K562 (cell line): ENCODE results near the gene ST7. TPM values are rescaled to one million over a fixed set of nuclear protein-coding genes. Genes with fewer than 3 reads are reported as not detected.

ENCODE experiments used
- ATAC-seq: fragments of 200-7000 bp; cut with Tn5 transposase; 3 replicates; pipeline ENCODE4 v1.9.1; 2020; ENCODE audit warnings: moderate library complexity
- BruUV-seq: library from RNA; stranded (reverse); fragments of 400-500 nt; replicated peaks from 2 replicates; lab custom pipeline; 2021; lab: Mats Ljungman, UMichigan
- CTCF ChIA-PET: fragments of 300-600 bp; formaldehyde crosslinking; extraction: SDS; loops from one replicate; lab custom pipeline; 2021; ENCODE audit warnings: low intra/inter-chr PET ratio; lab: Yijun Ruan, JAX
- POLR2A ChIA-PET: fragments of 300-600, 350-650 bp; sonication (Branson Sonifier 250); formaldehyde crosslinking; extraction: SDS; loops from one replicate; lab custom pipeline; 2021; ENCODE audit warnings: antibody characterized with exemption, inconsistent platforms; lab: Yijun Ruan, JAX
- DNase-seq, 4 experiments: peaks; one replicate each; pipeline versions ENCODE4 v3.0.0 to v3.0.0-alpha.2; 2011 to 2018; ENCODE audit warnings: low spot score in 3 of 4, mixed read lengths in 3 of 4; ENCODE audit errors: extremely low read depth in 1 of 4
- FAIRE-seq: peaks from 2 replicates; lab custom pipeline; 2011; peaks lifted over from hg19 to GRCh38; lab: Jason Lieb, UNC
- H2AFZ ChIP-seq: 2 replicates; pipeline ENCODE4 v1.6.0; 2011; ENCODE audit warnings: low read depth, low read length, control low read depth, inconsistent platforms
- H3K27ac ChIP-seq: fragments of 200-600 bp; 3 replicates; pipeline ENCODE4 v1.8.0; 2011; ENCODE audit warnings: low read depth, mild to moderate bottlenecking, control low read depth, inconsistent platforms, low read length, moderate library complexity, mixed read lengths; ENCODE audit errors: extremely low read depth
- H3K27me3 ChIP-seq, 2 experiments: fragments of 300-600 bp in 1 of 2; 2 replicates in 1 of 2; 3 replicates in 1 of 2; pipeline versions ENCODE4 v1.6.0 to v1.8.0; 2011; ENCODE audit warnings: inconsistent platforms in 2 of 2, low read length in 2 of 2, mild to moderate bottlenecking in 1 of 2, mixed read lengths in 1 of 2, moderate library complexity in 1 of 2; ENCODE audit not compliant: control insufficient read depth in 2 of 2, insufficient read depth in 2 of 2
- H3K36me3 ChIP-seq: fragments of 300-600 bp; 3 replicates; pipeline ENCODE4 v1.8.0; 2011; ENCODE audit warnings: mild to moderate bottlenecking, low read length, inconsistent platforms; ENCODE audit not compliant: control insufficient read depth, insufficient read depth
- H3K4me1 ChIP-seq, 2 experiments: fragments of 200-600 bp in 1 of 2; replicated peaks in 1 of 2; 2 replicates in 1 of 2; 3 replicates in 1 of 2; pipeline versions ENCODE4 v1.5.1 to v1.8.0; 2011; ENCODE audit warnings: inconsistent platforms in 2 of 2, low read length in 2 of 2, mild to moderate bottlenecking in 1 of 2, mixed read lengths in 1 of 2, moderate library complexity in 1 of 2; ENCODE audit not compliant: control insufficient read depth in 2 of 2, insufficient read depth in 2 of 2
- H3K4me2 ChIP-seq: 2 replicates; pipeline ENCODE4 v1.6.1; 2011; ENCODE audit warnings: low read length, control low read depth, inconsistent platforms, mixed read lengths; ENCODE audit not compliant: insufficient read depth
- H3K4me3 ChIP-seq: fragments of 200-600 bp; sonication (generic), shearing (Covaris generic); 2 replicates; pipeline ENCODE4 v1.5.1; 2016; ENCODE audit warnings: control low read depth, inconsistent platforms
- H3K79me2 ChIP-seq: fragments of 200-600 bp; 3 replicates; pipeline ENCODE4 v1.8.0; 2011; ENCODE audit warnings: low read length, inconsistent platforms; ENCODE audit not compliant: control insufficient read depth, insufficient read depth
- H3K9ac ChIP-seq, 2 experiments: 2 replicates each; pipeline versions ENCODE4 v1.6.0 to v1.6.1; 2011; ENCODE audit warnings: low read depth in 2 of 2, low read length in 2 of 2, control low read depth in 1 of 2, inconsistent platforms in 1 of 2, mild to moderate bottlenecking in 1 of 2, mixed read lengths in 1 of 2; ENCODE audit not compliant: insufficient read depth in 1 of 2
- H3K9me1 ChIP-seq: one replicate; pipeline ENCODE4 v1.6.0; 2011; ENCODE audit warnings: inconsistent platforms, mild to moderate bottlenecking, low read length, moderate library complexity; ENCODE audit not compliant: control insufficient read depth, insufficient read depth
- H3K9me3 ChIP-seq: replicated peaks from 2 replicates; pipeline ENCODE4 v1.5.1; 2011; ENCODE audit warnings: low read depth, low read length, inconsistent platforms; ENCODE audit not compliant: control insufficient read depth, insufficient read depth
- H4K20me1 ChIP-seq: replicated peaks from 2 replicates; pipeline ENCODE4 v1.6.1; 2011; ENCODE audit warnings: low read length, inconsistent platforms, mixed read lengths; ENCODE audit not compliant: control insufficient read depth, insufficient read depth
- CSDE1 ChIP-seq, 2 experiments: fragments of 450-650 bp; IDR thresholded peaks; 2 replicates each; pipeline ENCODE4 v1.6.1; 2016; ENCODE audit warnings: mild to moderate bottlenecking in 1 of 2
- FOXP4 ChIP-seq: sonication (generic); formaldehyde crosslinking; IDR thresholded peaks from 2 replicates; pipeline ENCODE4 v1.8.0; 2022; ENCODE audit warnings: mild to moderate bottlenecking, missing genetic modification reagents, borderline replicate concordance
- ZBTB40 ChIP-seq, 2 experiments: fragments of 450-650 bp in 1 of 2; sonication (generic) in 1 of 2; formaldehyde crosslinking in 1 of 2; IDR thresholded peaks; 2 replicates each; pipeline versions ENCODE4 v1.7.1 to v1.9.0; 2016 to 2022; ENCODE audit warnings: inconsistent platforms in 1 of 2, mild to moderate bottlenecking in 1 of 2, missing genetic modification reagents in 1 of 2
- ZNF212 ChIP-seq: fragments of 450-650 bp; formaldehyde crosslinking; IDR thresholded peaks from 2 replicates; pipeline ENCODE4 v1.4.0; 2020; ENCODE audit warnings: mild to moderate bottlenecking
- ZNF274 ChIP-seq: IDR thresholded peaks from 2 replicates; pipeline ENCODE4 v1.6.1; 2011; ENCODE audit warnings: low read depth, mild to moderate bottlenecking, low read length, moderate library complexity, borderline replicate concordance
- WGBS: fragments of 100-300 bp; shearing (Covaris generic); methylation state at CpG from one replicate; pipeline ENCODE4 v1.1.6; 2016; ENCODE audit warnings: low coverage, mixed read lengths; ENCODE audit not compliant: insufficient coverage; ENCODE audit errors: missing lambda C conversion rate; 5-methylcytosine and 5-hydroxymethylcytosine counted together
- in situ Hi-C: fragments of 300-500 bp; cut with MboI; formaldehyde crosslinking; loops from 4 replicates; pipeline ENCODE4 v1.15.0; 2018; ENCODE audit warnings: inconsistent platforms, mixed read lengths
- intact Hi-C: fragments of 100-400 bp; cut with micrococcal nuclease; formaldehyde crosslinking; loops from 2 replicates; pipeline ENCODE4 v1.14.2; 2022
- polyA plus RNA-seq, 8 experiments: library from polyadenylated mRNA; depleted of rRNA in 4 of 8; stranded (reverse) in 5 of 8; unstranded in 3 of 8; fragments of >200 nt; fragmentation: Nextera tagmentation in 2 of 8; fragmentation: Illumina TruSeq in 1 of 8; extraction: Ambion mirVana in 2 of 8; extraction: Trizol in 1 of 8; gene quantifications; 2 replicates each; pipeline versions ENCODE4 v1.2.1 to v1.2.3, GENCODE V29; 2011 to 2014; ENCODE audit warnings: inconsistent platforms in 1 of 8, missing spikeins in 1 of 8
- total RNA-seq, 7 experiments: library from RNA; depleted of rRNA in 6 of 7; stranded (reverse); fragments of >200 nt in 6 of 7; fragmentation: Illumina TruSeq in 2 of 7; extraction: Trizol in 2 of 7; gene quantifications; 2 replicates each; pipeline versions ENCODE4 v1.2.1 to v1.2.3, GENCODE V29; 2011 to 2021; ENCODE audit warnings: low replicate concordance in 1 of 7

ST7 gene
- total and polyA plus RNA-seq, 9 of the 15 experiments (the other 6 are each of a cell fraction or from before 2014, with no cell fraction given): 23.9 to 56.3 (median 36.9) TPM

DNA sequence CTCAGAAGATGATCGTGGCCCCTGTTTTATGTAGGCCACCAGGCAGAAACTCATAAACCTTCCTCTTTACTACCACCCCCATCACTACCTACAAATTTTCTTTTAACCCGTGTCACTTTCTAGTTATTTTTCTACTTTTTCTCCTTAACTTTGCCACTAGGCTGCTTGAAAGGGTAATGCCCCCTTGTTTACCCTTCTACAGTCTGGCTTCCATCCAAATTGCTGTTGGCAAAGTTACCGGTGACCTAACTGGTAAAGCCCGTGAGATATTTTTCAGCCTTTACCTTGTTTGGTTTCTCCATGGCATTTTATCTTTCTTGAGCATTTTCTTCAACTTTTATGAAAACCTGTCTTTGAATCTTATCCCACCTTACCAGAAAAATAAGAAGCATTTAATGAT, 216.6 kb downstream of the ST7 start:
- BruUV-seq: no TSS peak
- Histone ChIP-seq H3K4me1 (no peaks in the 10 kb centered on the region), H3K4me2 (no peak overlapping the region)

More for the DNA sequence above, 216.6 kb downstream of the ST7 start:
- ATAC-seq: no peak
- intact Hi-C loops (no loop called here), in situ Hi-C loops (no loop called here)
- H2AFZ ChIP-seq: no peak overlapping the region
- H3K27me3 ChIP-seq: no peaks in the 10 kb centered on the region
- FAIRE-seq: no peak
- peaks cover 42% of the 10 kb centered on the region for H3K36me3 ChIP-seq
- ChIA-PET POLR2A (no interaction called here), CTCF (no interaction called here)
- no peak overlapping the region for H3K27ac ChIP-seq
- WGBS: 68% methylated on average over 4 of the region's 4 CpGs
- no peaks in the 10 kb centered on the region for H3K9me3 ChIP-seq
- no peak for DNase-seq
- H3K9me1 ChIP-seq: peaks cover 3% of the 10 kb centered on the region
- no peak overlapping the region for H3K9ac ChIP-seq
- TF ChIP-seq CSDE1 (IDR thresholded peaks at IDR 0.05): no peak
- TF ChIP-seq ZNF274: no peak
- no peak for TF ChIP-seq FOXP4 (CRISPR knock-in tag)
- no peak for TF ChIP-seq ZNF212 (CRISPR knock-in tag)
- no peak for TF ChIP-seq ZBTB40 (IDR thresholded peaks at IDR 0.05)
- TF ChIP-seq ZBTB40 (CRISPR knock-in tag; IDR thresholded peaks at IDR 0.05): no peak
- H4K20me1 ChIP-seq: no peaks in the 10 kb centered on the region
- no peaks in the 10 kb centered on the region for H3K79me2 ChIP-seq
- no peak overlapping the region for H3K4me3 ChIP-seq
